HG02588 (cell line): ENCODE measurements around the gene SOX6.
A peak's percentile ranks its signal among the peaks of the same experiment; 100 is the strongest.

Experiments
- ATAC-seq: cut with Tn5 transposase; IDR thresholded peaks from one replicate; pipeline ENCODE4 v1.9.1; 2021; ENCODE audit warnings: mild to moderate bottlenecking, moderate library complexity; ENCODE audit not compliant: unreplicated experiment

Gene SOX6

GRCh38 chr11:15970506-15971214, 385.7 kb downstream of the SOX6 start:
- no peak for ATAC-seq

- ATAC-seq, result no peak
Measured at GRCh38 chr11:15969701-15970329, 386.5 kb downstream of the SOX6 start.

GRCh38 chr11:15969281-15969680, 387.1 kb downstream of the SOX6 start:
- ATAC-seq, result peak; percentile 85

GRCh38 chr11:15968461-15969130, 387.8 kb downstream of the SOX6 start:
- no peak for ATAC-seq

GRCh38 chr11:15967966-15968365, 388.4 kb downstream of the SOX6 start:
- ATAC-seq, result no peak

- ATAC-seq, result no peak
Measured at GRCh38 chr11:15967166-15967565, 389.2 kb downstream of the SOX6 start.

- no peak for ATAC-seq
Measured at GRCh38 chr11:15965562-15966250, 390.6 kb downstream of the SOX6 start.

GRCh38 chr11:15963266-15963665, 393.1 kb downstream of the SOX6 start:
- no peak for ATAC-seq

GRCh38 chr11:15958910-15959309, 397.4 kb downstream of the SOX6 start:
- ATAC-seq, result no peak

- ATAC-seq, result no peak
Measured at GRCh38 chr11:15957234-15957633, 399.1 kb downstream of the SOX6 start.

- ATAC-seq, result no peak
Measured at GRCh38 chr11:15956302-15956701, 400.0 kb downstream of the SOX6 start.

- ATAC-seq, result no peak
Measured at GRCh38 chr11:15955595-15955994, 400.8 kb downstream of the SOX6 start.

GRCh38 chr11:15947681-15948648, 408.4 kb downstream of the SOX6 start:
- ATAC-seq, result no peak

- no peak for ATAC-seq
Measured at GRCh38 chr11:15945726-15946125, 410.6 kb downstream of the SOX6 start.

- no peak for ATAC-seq
Measured at GRCh38 chr11:15944460-15944859, 411.9 kb downstream of the SOX6 start.

- no peak for ATAC-seq
Measured at GRCh38 chr11:15943418-15944197, 412.7 kb downstream of the SOX6 start.

GRCh38 chr11:15942936-15943335, 413.4 kb downstream of the SOX6 start:
- ATAC-seq, result no peak

- ATAC-seq, result no peak
Measured at GRCh38 chr11:15942126-15942525, 414.2 kb downstream of the SOX6 start.

- ATAC-seq, result no peak
Measured at GRCh38 chr11:15941206-15941770, 415.1 kb downstream of the SOX6 start.
